Uterus (tissue), 2 donors: ENCODE results near the gene MAGI2.

ENCODE experiments used
- CTCF ChIP-seq, 4 experiments: fragments of 200-600 bp in 2 of 4; fragments of 450-650 bp in 2 of 4; sonication (generic) in 2 of 4; IDR thresholded peaks; one replicate each; pipeline ENCODE4 v1.5.1; 2016 to 2019; ENCODE audit warnings: antibody characterized with exemption in 4 of 4, mild to moderate bottlenecking in 2 of 4, moderate library complexity in 1 of 4
- POLR2A ChIP-seq, 2 donors: fragments of 450-650 bp; IDR thresholded peaks; one replicate each; pipeline ENCODE4 v1.6.1; 2016; ENCODE audit warnings: antibody characterized with exemption in 2 of 2, mild to moderate bottlenecking in 1 of 2, moderate library complexity in 1 of 2

DNA sequence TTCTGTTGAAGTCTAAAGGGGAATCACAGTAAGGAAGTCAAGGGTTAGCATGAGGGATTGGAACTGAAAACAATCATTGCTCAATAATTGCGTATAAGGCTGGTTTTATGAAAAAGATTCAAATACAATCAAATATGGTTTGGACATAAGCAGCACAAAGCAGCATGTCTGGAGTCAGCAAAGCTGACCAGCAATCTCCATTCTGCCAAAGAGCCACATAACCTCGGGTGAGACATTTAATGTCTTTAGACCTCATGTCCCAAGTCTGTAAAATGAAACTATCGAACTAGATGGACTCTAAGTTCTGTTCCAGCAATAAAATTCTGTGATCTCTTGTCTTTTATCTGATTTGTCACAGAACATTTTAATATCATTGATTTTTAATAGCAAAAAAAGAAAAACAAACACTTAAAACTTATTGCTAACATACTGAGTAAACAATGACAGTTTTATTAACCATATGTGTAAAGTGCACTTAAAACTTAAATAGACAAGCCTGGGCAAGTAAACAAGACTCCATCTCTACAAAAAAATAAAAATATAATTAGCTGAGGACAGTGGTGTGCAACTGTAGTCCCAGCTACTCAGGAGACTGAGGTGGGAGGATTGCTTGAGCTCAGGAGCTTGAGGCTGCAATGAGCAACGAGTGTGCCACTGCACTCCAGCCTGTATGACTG, 217.0 kb downstream of the MAGI2 start:
- TF ChIP-seq CTCF (IDR thresholded peaks at IDR 0.05) (no peak), POLR2A (IDR thresholded peaks at IDR 0.05) (no peak)
